Caki2 (cell line): ENCODE measurements around the gene NDOR1. TPM values are rescaled to one million over a fixed set of nuclear protein-coding genes. Genes with fewer than 3 reads are reported as not detected.

ENCODE experiments used
- DNase-seq: peaks from one replicate; pipeline ENCODE4 v3.0.0-alpha.2; 2015; ENCODE audit warnings: low read depth
- in situ Hi-C: cut with HindIII; loops from 2 replicates; pipeline ENCODE4 v1.10.0; 2016; ENCODE audit warnings: low sequenced_read_pairs, low pct_unique_long_range_greater_than_20kb, mixed read lengths
- total RNA-seq: library from RNA; depleted of rRNA; stranded (reverse); fragments of >200 nt; shearing (Covaris generic); gene quantifications from 2 replicates; pipeline ENCODE4 v1.2.3, GENCODE V29; 2014; ENCODE audit warnings: low replicate concordance

The NDOR1 gene
- total RNA-seq, 1 experiment from 2014 or later: 8.1 TPM

DNA sequence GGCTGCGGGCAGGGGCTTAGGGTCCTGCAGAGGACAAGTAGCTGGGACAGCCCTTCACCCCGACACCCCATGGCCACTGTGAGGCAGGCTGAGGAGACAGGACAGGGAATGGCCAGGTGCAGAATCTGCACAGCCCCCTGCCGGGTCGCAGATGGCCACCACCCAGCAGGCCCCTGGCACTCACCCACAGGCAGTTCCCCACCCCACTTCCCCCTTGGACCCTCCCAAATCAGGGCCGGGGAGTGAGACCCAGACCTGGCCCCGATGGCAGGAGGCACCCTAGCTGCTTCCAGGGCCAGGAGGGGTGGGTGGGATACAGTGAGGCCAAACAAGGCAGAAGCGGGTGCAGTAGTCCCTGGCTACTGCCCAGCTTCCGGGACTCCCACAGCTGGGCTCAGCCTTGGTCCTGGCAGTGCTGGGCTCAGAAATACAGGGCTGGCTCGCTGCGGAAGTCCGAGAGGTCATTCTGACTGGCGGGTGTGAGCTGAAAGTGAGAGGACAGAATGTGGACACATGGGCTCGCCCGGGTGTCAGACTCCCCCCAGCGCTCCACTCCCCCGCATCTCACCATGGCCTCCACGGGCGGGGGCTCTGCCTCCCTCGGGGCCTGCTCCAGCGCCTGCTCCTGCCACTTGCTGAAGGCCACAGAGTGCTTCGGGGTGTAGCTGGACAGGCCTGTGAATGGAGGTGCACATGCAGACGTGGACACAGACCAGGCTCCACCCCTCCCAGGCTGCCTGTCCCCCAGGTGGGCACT, 13.6 kb upstream of the NDOR1 start:
- DNase-seq: no peak
- in situ Hi-C loops: no loop called here

DNA sequence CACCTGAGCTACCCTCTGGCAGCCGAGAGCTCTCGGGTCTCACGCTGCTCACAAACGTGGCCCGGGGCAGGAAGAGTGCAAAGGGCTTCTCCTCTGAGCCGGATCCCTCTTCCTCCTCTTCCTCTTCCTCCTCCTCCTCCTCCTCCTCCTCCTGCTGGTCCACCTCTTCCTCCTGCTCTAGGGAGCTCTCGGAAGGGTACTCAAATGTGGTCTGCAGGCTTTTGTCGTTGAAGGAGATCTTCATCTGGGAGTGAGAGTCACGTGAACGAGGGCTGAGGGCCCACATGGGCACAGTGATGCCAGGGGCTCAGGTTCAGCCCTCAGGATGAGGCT, 13.1 kb upstream of the NDOR1 start:
- in situ Hi-C loops: no loop called here
- no peak for DNase-seq

DNA sequence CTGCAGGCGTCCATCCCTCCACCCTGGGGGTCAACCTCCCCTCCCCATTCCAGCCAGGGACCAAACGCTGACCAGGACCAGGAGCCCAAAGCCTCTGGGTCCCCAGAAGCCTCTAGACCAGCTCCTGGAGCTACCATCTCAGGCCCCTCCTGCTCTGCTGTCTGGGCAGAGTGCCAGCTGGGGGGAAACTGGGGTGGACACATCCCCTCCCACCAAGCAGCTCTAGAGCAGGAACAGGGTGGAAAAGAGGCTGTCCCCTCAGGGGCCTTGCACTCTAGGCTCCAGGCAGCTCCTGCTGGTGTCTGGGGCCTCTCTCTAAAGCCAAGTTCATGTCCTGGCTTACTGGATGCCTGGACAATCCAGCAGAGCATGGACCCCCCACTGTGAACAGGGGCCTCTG, 12.6 kb upstream of the NDOR1 start:
- DNase-seq: no peak
- in situ Hi-C loops: no loop called here

DNA sequence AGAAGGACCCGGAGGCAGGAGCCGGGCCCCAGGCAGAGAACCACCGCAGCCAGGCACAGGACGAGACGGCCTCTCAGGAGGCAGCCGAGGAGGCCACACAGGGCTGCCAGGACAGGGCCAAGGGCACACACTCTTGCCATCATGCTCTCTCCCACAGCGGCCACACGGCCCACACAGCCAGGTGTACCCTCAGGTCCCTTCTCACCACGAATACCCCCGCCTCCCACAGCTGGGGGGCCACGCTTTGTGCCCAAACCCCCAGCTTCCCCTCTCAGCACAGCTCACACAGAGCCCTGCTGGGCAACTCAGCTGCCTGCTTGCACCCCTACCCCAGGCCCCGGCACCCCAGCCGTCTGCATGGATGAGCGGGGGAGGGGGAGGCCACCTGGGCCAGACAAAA, 11.7 kb upstream of the NDOR1 start:
- in situ Hi-C loops: no loop called here
- DNase-seq: no peak

DNA sequence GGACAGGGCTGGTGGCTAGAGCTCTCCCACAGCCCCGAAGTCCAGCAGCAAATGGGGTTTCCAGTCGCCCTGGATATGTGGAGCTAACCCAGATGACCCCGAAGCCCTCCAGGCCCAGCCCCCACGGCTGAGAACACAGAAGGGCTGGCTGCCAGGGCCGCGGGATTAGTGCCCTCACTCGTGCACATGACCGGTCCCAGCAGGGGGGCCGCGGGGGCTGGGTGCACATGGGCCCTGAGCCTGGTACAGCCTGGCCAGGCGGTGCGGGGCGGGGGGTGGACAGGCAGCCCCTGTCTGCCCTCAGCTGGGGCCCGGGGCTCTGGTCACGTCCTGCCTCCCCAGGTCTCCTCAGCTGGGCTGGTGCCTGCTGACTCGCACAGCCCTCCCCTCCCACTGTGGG, 11.1 kb upstream of the NDOR1 start:
- in situ Hi-C loops: no loop called here
- no peak for DNase-seq

DNA sequence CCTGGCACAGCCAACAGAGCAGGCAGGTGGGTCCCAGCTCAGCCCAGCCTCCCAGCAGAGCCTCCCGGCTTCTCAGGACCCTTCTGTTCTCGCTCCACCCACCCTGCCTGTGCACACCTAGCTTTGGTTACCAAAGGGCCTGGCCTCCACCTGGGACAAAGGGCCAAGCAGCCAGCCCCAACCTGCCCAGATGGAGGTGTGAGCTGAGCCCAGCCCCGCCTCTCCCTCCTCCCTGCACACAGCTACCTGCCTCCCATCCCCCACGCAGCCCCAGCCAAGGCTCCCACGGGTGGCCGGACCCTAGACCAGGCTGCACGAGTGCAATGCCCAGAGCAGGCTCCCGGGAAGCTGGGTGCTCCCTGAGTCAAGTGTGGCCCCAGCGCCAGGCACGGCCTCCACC, 10.6 kb upstream of the NDOR1 start:
- in situ Hi-C loops: no loop called here

DNA sequence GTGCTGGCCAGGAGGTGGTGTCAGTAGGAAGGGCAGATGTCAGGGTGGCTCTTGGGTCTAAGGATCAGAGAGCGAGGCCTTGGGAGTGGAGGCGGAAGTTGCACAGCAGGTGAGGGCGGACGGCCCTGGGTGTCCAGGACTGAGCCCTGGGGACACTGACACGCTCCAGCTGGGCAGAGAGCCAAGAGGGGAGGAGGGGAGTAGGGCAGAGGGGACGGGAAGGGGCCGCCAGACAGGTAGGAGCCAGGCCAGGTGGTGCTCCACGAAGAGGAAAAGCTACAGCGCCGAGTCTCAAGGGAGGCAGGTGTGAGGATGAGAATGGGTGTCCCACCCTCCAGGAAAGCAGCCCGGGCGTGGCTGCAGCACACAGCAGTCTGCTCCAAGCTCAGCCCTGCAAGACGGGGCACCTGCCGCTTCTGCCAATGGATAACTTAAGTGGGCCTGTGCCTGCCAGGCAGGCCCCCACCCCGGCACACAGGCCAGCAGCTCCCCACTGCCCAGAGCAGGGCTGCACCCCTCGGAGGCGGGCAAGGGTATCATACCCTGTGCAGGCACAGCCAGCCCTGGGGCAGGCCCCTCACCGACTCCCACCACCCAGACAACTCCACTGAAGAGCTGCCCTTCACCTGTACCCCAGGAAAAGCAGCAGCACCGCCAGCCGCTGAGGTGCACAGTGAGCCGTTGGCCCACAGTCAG, 9.8 kb upstream of the NDOR1 start:
- DNase-seq: no peak
- in situ Hi-C loops: no loop called here

More for the DNA sequence above, 10.6 kb upstream of the NDOR1 start:
- DNase-seq: no peak

DNA sequence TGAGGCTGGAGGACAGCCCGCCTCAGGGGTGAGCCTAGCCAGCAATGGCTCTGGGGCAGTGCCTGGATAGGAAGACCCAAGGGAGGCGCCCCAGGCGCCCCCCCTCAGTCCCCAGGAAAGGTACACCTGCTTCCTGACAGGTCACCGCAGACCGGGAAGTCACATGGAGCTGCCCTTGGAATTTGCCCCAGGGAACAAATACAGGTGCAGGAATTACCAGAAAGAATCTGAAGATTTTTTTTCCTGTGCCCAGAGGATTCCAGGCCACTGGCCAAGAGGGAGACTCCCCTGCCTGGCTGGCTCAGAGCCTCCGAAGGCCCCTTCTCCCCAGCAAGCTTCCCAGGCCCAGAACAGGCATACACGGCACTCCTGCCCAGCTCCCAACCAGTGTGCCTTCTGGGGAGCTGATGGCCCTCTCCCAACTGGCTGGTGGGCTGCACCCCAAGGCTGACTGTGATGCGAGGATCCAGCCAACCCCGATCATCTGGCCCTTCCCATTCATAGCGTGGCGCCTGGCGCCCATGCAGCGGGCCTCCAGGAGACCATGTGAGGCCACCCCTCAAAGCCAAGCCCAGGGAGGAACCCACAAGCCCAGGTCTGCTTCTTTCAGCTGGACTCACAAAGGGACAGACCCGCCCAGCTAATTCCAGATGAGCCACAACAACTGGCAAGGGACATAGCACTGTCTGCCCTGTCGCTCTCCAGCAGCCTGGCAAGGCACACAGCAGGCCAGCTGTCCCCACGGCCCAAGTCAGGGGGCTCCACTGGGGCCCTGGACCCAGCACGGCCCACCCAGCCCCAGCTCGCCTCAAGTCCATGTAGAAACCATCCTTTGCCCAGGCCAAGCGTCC, 7.2 kb upstream of the NDOR1 start:
- in situ Hi-C loops: no loop called here
- no peak for DNase-seq

DNA sequence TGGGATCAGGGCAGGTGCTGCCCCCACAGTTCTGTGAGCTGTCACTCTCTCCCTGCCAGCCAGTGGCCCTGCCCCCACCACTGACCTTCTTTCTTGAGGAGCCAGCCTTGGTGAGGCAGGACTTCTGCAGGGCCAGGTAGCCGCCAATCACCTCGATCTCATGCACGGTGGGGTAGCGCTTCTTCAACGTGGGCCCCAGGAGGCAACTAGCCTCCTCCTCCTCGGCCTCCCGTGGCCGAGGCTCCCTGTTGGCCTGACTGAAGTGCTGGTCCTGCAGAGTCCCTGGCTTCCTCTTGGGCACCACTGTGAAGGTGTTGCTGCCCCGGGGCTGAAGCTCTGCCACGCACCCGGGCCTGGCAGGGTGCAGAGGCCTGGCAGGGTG, 6.6 kb upstream of the NDOR1 start:
- DNase-seq: no peak
- in situ Hi-C loops: no loop called here

DNA sequence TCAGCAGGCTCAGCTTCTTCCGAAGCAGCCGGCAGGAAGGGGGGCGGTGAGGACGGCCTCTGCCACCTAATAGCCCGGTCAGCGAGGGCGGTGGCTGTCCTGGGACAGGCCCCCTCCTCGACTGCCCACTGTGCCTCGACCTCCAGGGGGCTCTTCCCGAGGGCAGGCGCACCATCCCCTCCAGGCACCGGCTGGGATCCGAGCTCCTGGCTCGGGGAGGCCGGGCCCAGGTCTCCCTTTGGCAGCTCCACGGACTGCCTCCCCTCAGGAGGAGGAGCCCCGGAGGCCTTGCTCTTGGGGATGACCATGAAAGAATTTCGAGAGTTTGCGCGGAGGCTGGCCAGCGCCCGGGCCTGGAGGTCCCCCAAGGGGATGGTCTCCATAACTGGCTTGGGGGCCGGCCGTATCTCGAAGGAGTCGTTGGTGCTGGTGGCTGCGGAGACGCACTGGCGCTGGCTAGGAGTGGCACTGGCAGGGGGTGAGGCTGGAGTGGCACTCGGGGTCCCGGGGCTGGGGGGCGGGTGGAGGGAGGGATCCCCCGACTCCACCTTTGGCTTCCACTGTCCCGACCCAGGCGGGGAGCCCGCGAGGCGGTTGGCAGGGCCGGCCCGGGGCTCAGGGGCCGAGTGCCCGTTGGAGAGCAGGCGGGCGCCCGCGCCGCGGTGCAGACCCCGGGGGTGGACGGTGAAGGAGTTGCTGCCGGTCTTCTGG, 5.9 kb upstream of the NDOR1 start:
- in situ Hi-C loops: no loop called here
- DNase-seq: no peak

DNA sequence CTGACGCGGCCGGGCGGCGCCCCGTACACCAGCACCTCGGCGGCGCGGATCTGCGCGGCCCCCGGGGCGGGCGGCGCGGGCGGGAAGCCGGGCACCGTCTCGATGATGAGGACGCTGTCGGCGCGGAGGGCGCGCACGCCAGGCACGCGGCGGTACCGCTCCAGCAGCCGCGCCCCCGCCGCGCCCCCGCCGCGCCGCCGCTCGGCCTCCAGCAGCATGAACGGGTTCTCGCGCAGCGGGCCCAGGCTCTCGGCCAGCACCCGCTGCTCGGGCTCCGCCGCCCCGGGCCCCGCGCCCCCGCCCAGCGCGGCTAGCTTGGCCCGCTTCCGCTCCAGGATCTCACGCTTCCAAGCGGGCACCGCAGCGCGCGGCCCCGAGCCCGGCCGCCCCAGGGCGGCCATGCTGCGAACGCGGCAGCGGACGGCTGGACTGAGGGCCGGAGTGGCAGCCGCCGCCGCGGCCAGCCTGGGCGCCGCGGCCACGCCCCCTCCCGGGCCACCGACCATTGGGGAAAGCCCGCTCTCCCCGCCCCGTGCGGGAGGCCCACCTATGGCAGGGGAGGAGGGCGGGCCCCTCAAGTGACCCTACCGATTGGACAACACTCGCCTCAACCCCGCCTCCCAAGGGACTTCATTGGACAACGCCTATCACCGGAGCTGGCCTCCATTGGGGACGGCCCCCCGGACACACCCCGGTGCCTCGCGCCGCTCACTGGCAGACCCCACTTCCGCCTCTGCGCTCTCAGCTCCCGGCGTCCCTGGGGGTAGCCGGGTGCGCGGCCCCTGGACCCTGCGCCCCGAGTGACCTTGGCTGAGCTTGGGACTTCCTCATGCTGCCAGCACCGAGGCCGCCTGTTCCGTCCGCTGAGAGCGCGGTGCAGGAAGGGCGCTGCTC, 4.9 kb upstream of the NDOR1 start, which contains the start of gene TPRN:
Gene TPRN, minus strand, starts transcription at position 431 of the 894 bp plus-strand sequence. Its CDS starts 30 bp downstream, at position 401.
- peak; percentile 99 for DNase-seq
- in situ Hi-C loops: no loop called here

DNA sequence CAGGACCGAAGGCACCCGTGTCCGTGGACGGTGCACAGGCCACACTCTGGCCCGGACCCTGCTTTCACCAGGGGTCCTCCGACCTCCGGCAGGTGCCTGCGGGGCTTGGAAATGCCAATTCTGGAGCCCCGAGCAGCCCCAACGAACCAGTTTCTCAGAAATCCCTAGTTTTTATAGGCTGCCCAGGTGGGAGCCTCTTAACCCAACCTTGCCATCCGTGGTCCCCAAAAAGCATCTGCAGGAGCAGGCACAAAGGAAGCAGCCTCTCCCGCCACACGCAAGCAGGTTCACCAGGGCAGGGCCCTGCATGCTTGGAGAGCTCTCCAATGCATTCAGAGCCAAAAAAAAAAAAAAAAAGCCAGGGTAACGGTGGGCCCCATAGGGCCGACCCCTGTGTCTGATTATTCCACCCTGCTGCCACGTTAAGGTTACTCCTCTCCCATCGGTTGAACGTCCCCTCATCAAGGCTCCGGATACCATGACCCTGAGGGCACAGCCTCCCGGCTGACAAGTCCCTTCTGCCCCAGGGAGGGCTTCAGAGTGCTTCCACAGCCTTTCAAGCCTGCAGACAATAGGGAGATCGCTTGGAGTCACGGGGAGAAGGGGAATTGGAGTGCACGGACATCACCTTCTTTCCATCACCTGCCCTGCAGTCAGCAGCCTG, 4.2 kb upstream of the NDOR1 start:
- in situ Hi-C loops: no loop called here
- DNase-seq: no peak

DNA sequence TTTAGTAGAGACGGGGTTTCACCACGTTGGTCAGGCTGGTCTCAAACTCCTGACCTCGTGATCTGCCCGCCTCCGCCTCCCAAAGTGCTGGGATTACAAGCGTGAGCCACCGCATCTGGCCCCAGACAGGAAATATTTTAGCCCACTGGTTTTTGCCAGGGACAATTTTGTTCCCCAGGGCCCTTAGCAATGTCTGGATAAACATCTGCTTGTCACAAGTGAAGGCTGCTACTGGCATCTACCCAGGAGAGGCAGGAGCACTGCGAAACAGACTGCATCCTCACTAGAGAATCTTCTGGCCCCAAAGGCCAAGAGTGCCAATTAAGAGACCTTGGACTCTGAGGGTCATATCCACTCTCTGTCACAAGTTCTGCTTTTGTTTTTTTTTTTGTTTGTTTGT, 2.5 kb upstream of the NDOR1 start:
- DNase-seq: no peak
- in situ Hi-C loops: no loop called here

DNA sequence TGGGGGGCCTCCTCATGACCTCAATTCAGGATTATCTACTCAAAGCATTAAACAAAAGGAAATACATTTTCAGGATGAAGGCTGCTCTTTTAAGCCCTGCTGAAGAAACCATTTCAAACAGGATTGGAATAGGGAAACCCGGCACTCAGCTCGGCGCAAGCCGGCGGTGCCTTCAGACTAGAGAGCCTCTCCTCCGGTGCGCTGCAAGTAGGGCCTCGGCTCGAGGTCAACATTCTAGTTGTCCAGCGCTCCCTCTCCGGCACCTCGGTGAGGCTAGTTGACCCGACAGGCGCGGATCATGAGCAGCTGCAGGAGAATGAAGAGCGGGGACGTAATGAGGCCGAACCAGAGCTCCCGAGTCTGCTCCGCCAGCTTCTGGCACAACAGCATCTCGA, 772 bp upstream of the NDOR1 start:
- DNase-seq: no peak
- in situ Hi-C loops: no loop called here

DNA sequence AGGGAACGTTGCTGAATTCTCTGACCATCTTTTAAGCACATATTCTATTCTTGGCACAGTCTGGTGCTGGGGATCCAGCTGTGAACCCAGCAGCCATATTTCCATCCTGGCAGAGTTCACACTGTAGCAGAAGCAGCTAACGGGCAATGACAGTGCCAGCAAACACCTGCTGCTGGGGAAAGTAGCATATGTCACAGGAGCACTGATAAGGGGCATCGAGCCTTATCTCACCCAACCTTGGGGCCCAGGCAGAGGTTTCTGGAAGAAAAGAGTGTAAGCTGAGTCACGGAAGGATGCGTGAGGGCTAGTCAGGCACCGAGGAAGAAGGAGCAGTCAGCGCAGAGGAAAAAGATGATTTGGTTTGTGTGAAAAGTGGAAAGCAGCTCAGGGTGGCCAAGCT, 1.1 kb downstream of the NDOR1 start:
- DNase-seq: no peak
- in situ Hi-C loops: no loop called here

DNA sequence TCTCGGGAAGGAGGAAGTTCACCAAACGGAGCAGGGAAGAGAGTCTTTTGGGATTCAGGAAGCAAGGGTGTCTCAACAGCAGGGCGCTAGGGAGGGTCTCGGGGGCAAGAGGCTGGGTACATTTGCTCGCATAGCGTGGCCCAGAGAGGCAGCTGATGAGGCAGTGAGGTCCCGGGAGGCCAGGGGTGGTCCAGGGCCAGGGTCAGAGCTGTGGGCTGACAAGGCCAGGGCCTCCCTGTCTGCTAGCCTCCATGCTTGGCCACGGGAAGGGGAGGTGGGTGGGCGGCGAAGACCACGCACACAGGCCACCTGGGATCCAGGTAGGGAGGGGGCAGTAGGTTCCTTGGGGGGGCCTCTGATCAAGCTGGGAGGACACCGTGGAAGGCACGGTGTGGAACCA, 6.0 kb downstream of the NDOR1 start:
- in situ Hi-C loops: no loop called here
- DNase-seq: no peak

DNA sequence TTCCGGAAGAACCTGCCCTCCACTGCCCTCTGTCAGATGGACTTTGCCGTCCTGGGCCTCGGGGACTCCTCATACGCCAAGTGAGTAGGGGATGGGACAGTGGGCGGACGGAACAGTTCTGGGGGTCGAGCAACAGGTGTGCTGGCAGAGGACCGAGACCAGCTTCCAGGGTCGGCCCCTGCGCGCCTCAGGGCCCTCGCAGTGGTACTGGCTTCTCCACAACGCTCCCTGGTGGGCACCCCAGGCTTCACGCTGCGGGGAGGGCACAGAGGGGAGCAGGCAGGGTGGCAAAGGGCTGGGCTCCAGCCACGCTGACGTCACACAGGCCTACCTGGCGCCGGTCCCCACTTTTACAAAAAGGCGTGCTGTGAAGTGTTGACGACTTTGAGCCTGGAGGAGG, 7.0 kb downstream of the NDOR1 start:
- no peak for DNase-seq
- in situ Hi-C loops: no loop called here
